ENCODE results near the gene HECTD1.

GRCh38 chr14:31222834-31223233 is 15.2 kb upstream of the HECTD1 start:
- TF ChIP-seq CTCF (IDR thresholded peaks at IDR 0.05) (no peak), POLR2A (IDR thresholded peaks at IDR 0.05) (no peak)

Data from Peyer's patch (tissue), 4 donors.